HepG2 (cell line): Measurements from ENCODE around the gene C12orf42. TPM values are rescaled to one million over a fixed set of nuclear protein-coding genes. Genes with fewer than 3 reads are reported as not detected.

Experiments
- ATAC-seq: fragments of 200-7000 bp; cut with Tn5 transposase; 3 replicates; pipeline ENCODE4 v1.9.1; 2020; ENCODE audit warnings: mild to moderate bottlenecking, moderate library complexity
- BruUV-seq: library from RNA; stranded (reverse); fragments of 400-500 nt; replicated peaks from 2 replicates; lab custom pipeline; 2021; lab: Mats Ljungman, UMichigan
- CTCF ChIA-PET: fragments of 300-600 bp; formaldehyde crosslinking; extraction: SDS; loops from one replicate; lab custom pipeline; 2021; ENCODE audit warnings: low total read pairs, inconsistent platforms, low intra/inter-chr PET ratio; lab: Yijun Ruan, JAX
- POLR2A ChIA-PET: fragments of 350-600 bp; sonication (Branson Sonifier 250); formaldehyde crosslinking; loops from one replicate; lab custom pipeline; 2020; ENCODE audit warnings: antibody characterized with exemption, inconsistent platforms; lab: Yijun Ruan, JAX
- DNase-seq: peaks from one replicate; pipeline ENCODE4 v3.0.0-alpha.2; 2015; ENCODE audit warnings: low spot score
- FAIRE-seq: peaks from 3 replicates; lab custom pipeline; 2011; peaks lifted over from hg19 to GRCh38; lab: Jason Lieb, UNC
- H2AFZ ChIP-seq: one replicate; pipeline ENCODE4 v1.6.1; 2011; ENCODE audit warnings: low read length, inconsistent platforms
- H3K27ac ChIP-seq: fragments of 300-600 bp; 3 replicates; pipeline ENCODE4 v1.8.0; 2011; ENCODE audit warnings: mixed run types, mild to moderate bottlenecking, mixed read lengths, low read length, inconsistent platforms; ENCODE audit not compliant: insufficient read depth; ENCODE audit errors: extremely low read length
- H3K27me3 ChIP-seq, 2 experiments: fragments of 200-600 bp in 1 of 2; 2 replicates in 1 of 2; 3 replicates in 1 of 2; pipeline versions ENCODE4 v1.6.0 to v1.8.0; 2011; ENCODE audit warnings: low read length in 2 of 2, mild to moderate bottlenecking in 2 of 2, moderate library complexity in 2 of 2, inconsistent platforms in 1 of 2; ENCODE audit not compliant: insufficient read depth in 2 of 2, control insufficient read depth in 1 of 2
- H3K36me3 ChIP-seq, 2 experiments: fragments of 200-600 bp in 1 of 2; replicated peaks in 1 of 2; 2 replicates in 1 of 2; 3 replicates in 1 of 2; pipeline versions ENCODE4 v1.5.1 to v1.8.0; 2011; ENCODE audit warnings: low read length in 2 of 2, inconsistent platforms in 1 of 2; ENCODE audit not compliant: insufficient read depth in 2 of 2, control insufficient read depth in 1 of 2
- H3K4me1 ChIP-seq: 2 replicates; pipeline ENCODE4 v1.5.1; 2012; ENCODE audit warnings: low read length, inconsistent platforms; ENCODE audit not compliant: insufficient read depth
- H3K4me2 ChIP-seq: 2 replicates; pipeline ENCODE4 v1.6.0; 2011; ENCODE audit warnings: low read depth, low read length, inconsistent platforms
- H3K4me3 ChIP-seq, 3 experiments: fragments of 200-600 bp in 1 of 3; sonication (generic), shearing (Covaris generic) in 1 of 3; replicated peaks in 1 of 3; 2 replicates each; pipeline ENCODE4 v1.5.1; 2011 to 2016; ENCODE audit warnings: low read length in 3 of 3, inconsistent platforms in 2 of 3, low read depth in 2 of 3, mild to moderate bottlenecking in 2 of 3, control low read depth in 1 of 3, mixed read lengths in 1 of 3; ENCODE audit not compliant: insufficient read depth in 1 of 3
- H3K79me2 ChIP-seq: one replicate; pipeline ENCODE4 v1.6.1; 2011; ENCODE audit warnings: low read length, inconsistent platforms; ENCODE audit not compliant: insufficient read depth
- H3K9ac ChIP-seq: 2 replicates; pipeline ENCODE4 v1.6.0; 2011; ENCODE audit warnings: mild to moderate bottlenecking, low read depth, low read length, inconsistent platforms; ENCODE audit not compliant: insufficient read depth
- H3K9me3 ChIP-seq: 2 replicates; pipeline ENCODE4 v1.5.1; 2012; ENCODE audit warnings: mild to moderate bottlenecking, low read length
- H4K20me1 ChIP-seq: 2 replicates; pipeline ENCODE4 v1.6.0; 2011; ENCODE audit warnings: inconsistent platforms, mild to moderate bottlenecking, low read length, moderate library complexity; ENCODE audit not compliant: insufficient read depth
- RFX1 ChIP-seq: fragments of 450-650 bp; IDR thresholded peaks from 2 replicates; pipeline ENCODE4 v1.6.1; 2017
- TBL1XR1 ChIP-seq: fragments of 150-350 bp; IDR thresholded peaks from 2 replicates; pipeline ENCODE4 v1.6.1; 2014; ENCODE audit warnings: borderline replicate concordance, low read length; ENCODE audit not compliant: partially characterized antibody
- ZFYVE20 ChIP-seq: sonication (generic); formaldehyde crosslinking; IDR thresholded peaks from 2 replicates; pipeline ENCODE4 v1.8.0; 2023; ENCODE audit warnings: low read depth, mild to moderate bottlenecking, moderate library complexity, missing genetic modification reagents, borderline replicate concordance
- ZMYM2 ChIP-seq: sonication (generic); formaldehyde crosslinking; IDR thresholded peaks from 2 replicates; pipeline ENCODE4 v1.8.0; 2022; ENCODE audit warnings: mild to moderate bottlenecking, missing genetic modification reagents
- ZNF124 ChIP-seq: sonication (generic); formaldehyde crosslinking; IDR thresholded peaks from 2 replicates; pipeline ENCODE4 v1.4.0; 2020; ENCODE audit warnings: missing genetic modification reagents
- ZNF274 ChIP-seq: sonication (generic); formaldehyde crosslinking; IDR thresholded peaks from 2 replicates; pipeline ENCODE4 v1.5.1; 2020; ENCODE audit warnings: mild to moderate bottlenecking, missing genetic modification reagents
- ZNF660 ChIP-seq: sonication (generic); formaldehyde crosslinking; IDR thresholded peaks from 2 replicates; pipeline ENCODE4 v1.5.1; 2020; ENCODE audit warnings: mild to moderate bottlenecking, low read depth, missing genetic modification reagents, borderline replicate concordance
- WGBS: methylation state at CpG from one replicate; pipeline ENCODE4 v1.1.6; 2017; ENCODE audit warnings: low lambda C conversion rate; 5-methylcytosine and 5-hydroxymethylcytosine counted together
- in situ Hi-C: cut with HindIII; loops from 2 replicates; pipeline ENCODE4 v1.10.0; 2017; ENCODE audit warnings: low pct_unique_long_range_greater_than_20kb; ENCODE audit not compliant: extremely low pct_ligation_motif_present
- intact Hi-C: fragments of 100-400 bp; cut with micrococcal nuclease; formaldehyde crosslinking; loops from one replicate; pipeline ENCODE4 v1.10.0; 2022; ENCODE audit not compliant: unreplicated experiment
- polyA plus RNA-seq, 8 experiments: library from polyadenylated mRNA; depleted of rRNA in 3 of 8; stranded (reverse) in 7 of 8; unstranded in 1 of 8; fragments of >200 nt; fragmentation: Illumina TruSeq in 4 of 8; extraction: Trizol in 4 of 8; gene quantifications; 2 replicates each; pipeline versions ENCODE4 v1.2.1 to v1.2.3, GENCODE V29; 2011 to 2016; ENCODE audit warnings: low read depth in 4 of 8, missing spikeins in 1 of 8, mixed read lengths in 1 of 8; ENCODE audit not compliant: insufficient read depth in 1 of 8
- total RNA-seq, 5 experiments: library from RNA; depleted of rRNA; stranded (reverse); fragments of >200 nt; fragmentation: Illumina TruSeq; extraction: Trizol; gene quantifications; 2 replicates each; pipeline ENCODE4 v1.2.3, GENCODE V29; 2016; ENCODE audit warnings: low read depth in 1 of 5
- TF ChIP-seq, protein P1 (sequence below): IDR thresholded peaks from 2 replicates; pipeline ENCODE4 v1.6.1; 2016; ENCODE audit warnings: missing biosample characterization, missing genetic modification reagents, low read depth

Gene C12orf42
- total and polyA plus RNA-seq, 2 of the 13 experiments (the other 11 are each of a cell fraction or from before 2014, with no cell fraction given), result not detected

DNA sequence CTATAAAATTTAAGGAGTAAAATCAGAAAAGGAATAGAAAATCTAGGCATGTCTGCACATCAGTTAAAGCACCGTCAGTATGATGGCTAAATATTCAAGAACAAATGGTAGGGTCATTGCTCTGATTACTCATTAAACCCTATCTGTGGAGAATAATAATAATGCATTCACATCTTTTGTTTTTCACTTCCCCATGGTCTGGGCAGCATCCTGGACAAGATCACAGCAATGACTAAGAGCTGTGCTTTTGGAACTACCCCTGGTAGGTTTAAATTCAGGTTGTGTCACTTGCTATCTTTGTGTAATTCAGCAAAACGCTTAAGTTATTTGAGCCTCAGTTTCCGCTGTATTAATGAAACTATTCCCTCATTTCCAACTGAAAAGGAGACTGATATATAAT lies 33.1 kb downstream of the C12orf42 start:
- FAIRE-seq (no peak), DNase-seq (no peak), ATAC-seq (no peak)
- no peaks in the 10 kb centered on the region for H3K9me3 ChIP-seq
- no peaks in the 10 kb centered on the region for H3K36me3 ChIP-seq
- WGBS, result 40% methylated on average over 3 of the region's 3 CpGs
- H3K9ac ChIP-seq, result no peak overlapping the region
- POLR2A ChIA-PET, result no interaction called here
- no peak overlapping the region for H3K4me2 ChIP-seq
- H3K4me1 ChIP-seq, result no peaks in the 10 kb centered on the region
- in situ Hi-C loops (no loop called here), intact Hi-C loops (no loop called here)
- H3K79me2 ChIP-seq, result no peaks in the 10 kb centered on the region
- H3K27ac ChIP-seq, result no peak overlapping the region
- no peaks in the 10 kb centered on the region for H4K20me1 ChIP-seq
- H3K27me3 ChIP-seq, result no peaks in the 10 kb centered on the region
- BruUV-seq, result no TSS peak
- no peak for TF ChIP-seq ZNF660
- no peak for TF ChIP-seq TBL1XR1
- TF ChIP-seq, protein P1, sequence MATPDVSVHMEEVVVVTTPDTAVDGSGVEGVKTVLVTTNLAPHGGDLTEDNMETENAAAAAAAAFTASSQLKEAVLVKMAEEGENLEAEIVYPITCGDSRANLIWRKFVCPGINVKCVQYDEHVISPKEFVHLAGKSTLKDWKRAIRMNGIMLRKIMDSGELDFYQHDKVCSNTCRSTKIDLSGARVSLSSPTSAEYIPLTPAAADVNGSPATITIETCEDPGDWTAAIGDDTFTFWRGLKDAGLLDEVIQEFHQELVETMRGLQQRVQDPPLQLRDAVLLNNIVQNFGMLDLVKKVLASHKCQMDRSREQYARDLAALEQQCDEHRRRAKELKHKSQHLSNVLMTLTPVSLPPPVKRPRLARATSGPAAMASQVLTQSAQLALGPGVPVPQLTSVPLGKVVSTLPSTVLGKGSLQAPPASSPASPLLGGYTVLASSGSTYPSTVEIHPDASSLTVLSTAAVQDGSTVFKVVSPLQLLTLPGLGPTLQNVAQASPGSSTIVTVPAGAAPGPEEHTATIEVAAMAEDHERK (CRISPR knock-in tag), result no peak
- no peak for TF ChIP-seq ZNF274 (CRISPR knock-in tag)
- no peak for TF ChIP-seq ZMYM2 (CRISPR knock-in tag)
- no peak for TF ChIP-seq ZNF124
- CTCF ChIA-PET, result no interaction called here
- no peak overlapping the region for H3K4me3 ChIP-seq
- H2AFZ ChIP-seq, result no peak overlapping the region

DNA sequence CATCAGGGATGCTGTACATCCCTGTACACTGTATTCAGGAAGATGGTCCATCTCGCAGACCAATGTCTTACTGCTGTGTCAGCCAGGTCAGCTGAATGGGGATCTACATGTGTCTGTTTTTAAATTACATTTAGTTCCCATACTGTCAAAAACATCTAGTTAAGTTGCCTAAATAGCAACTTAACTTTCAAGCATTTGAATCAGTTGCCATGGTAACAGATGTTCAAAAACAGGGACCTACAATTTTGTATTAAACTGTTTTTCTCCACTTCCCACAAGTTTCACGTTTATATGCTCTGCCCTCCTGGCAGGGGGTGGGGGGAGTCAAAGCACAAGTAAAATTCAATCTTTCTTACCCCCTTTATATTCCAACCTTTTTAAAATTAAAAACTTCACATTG lies 38.3 kb downstream of the C12orf42 start:
- H4K20me1 ChIP-seq, result no peaks in the 10 kb centered on the region
- ChIA-PET CTCF (no interaction called here), POLR2A (no interaction called here)
- H3K27me3 ChIP-seq, result no peaks in the 10 kb centered on the region
- 23% methylated on average over 2 of the region's 2 CpGs for WGBS
- DNase-seq (no peak), ATAC-seq (no peak), FAIRE-seq (no peak)
- no peak overlapping the region for H3K27ac ChIP-seq
- BruUV-seq, result no TSS peak
- H3K4me2 ChIP-seq, result no peak overlapping the region
- H3K36me3 ChIP-seq, result no peaks in the 10 kb centered on the region
- intact Hi-C loops (no loop called here), in situ Hi-C loops (no loop called here)
- TF ChIP-seq RFX1 (peak; percentile 49; the same call in 1 of the 2 replicates), ZFYVE20 (CRISPR knock-in tag) (no peak)
- no peaks in the 10 kb centered on the region for H3K4me1 ChIP-seq
- no peak overlapping the region for H2AFZ ChIP-seq
- no peak overlapping the region for H3K9ac ChIP-seq
- no peaks in the 10 kb centered on the region for H3K79me2 ChIP-seq
- no peaks in the 10 kb centered on the region for H3K9me3 ChIP-seq
- no peak overlapping the region for H3K4me3 ChIP-seq
